Inflammatory macrophage (primary cell): ENCODE results near the gene DEAF1.
"Not testable (repeated sequence)": the region's sequence is repeated elsewhere in the genome, so short reads cannot be mapped to it uniquely, and the experiment has no call there.

Source experiments
- DNase-seq, 2 donors: peaks; one replicate each; pipeline ENCODE4 v3.0.0-alpha.2; 2020 to 2022

The DEAF1 gene

GRCh38 chr11:678297-678696, 16.7 kb downstream of the DEAF1 start:
- DNase-seq, result no peak

DNA sequence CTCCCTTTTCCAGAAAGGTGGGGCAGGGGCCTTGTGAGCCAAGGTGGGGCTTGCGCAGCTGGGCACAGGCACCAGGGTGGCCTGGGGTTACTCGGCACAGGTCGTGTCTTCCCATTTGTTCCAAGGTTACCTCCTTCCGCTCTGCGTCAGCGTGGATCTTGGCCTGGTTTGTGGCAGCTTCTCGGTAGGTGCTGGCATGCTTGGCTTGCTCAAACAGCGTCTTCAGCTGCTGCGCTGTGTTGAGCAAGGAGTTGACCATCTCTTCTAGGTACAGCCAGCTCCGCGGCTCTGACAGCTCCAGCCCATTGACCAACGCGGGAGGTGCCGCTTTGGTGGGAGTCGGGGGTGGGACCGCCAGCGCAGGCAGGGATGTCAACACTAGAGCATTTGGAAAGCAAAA, 20.6 kb downstream of the DEAF1 start:
- no peak for DNase-seq

GRCh38 chr11:673866-674265, 21.2 kb downstream of the DEAF1 start:
- DNase-seq, result no peak

GRCh38 chr11:665704-666281, 29.2 kb downstream of the DEAF1 start:
- no peak for DNase-seq

GRCh38 chr11:665062-665703, 29.8 kb downstream of the DEAF1 start:
- DNase-seq, result no peak

- peak; percentile 38 to 64 for DNase-seq
Observed at GRCh38 chr11:662689-663274, 32.2 kb downstream of the DEAF1 start.

- no peak for DNase-seq
Observed at GRCh38 chr11:660681-661444, 34.2 kb downstream of the DEAF1 start.

- no peak for DNase-seq
Observed at GRCh38 chr11:660281-660680, 34.7 kb downstream of the DEAF1 start.

- no peak for DNase-seq
Observed at GRCh38 chr11:659532-660085, 35.4 kb downstream of the DEAF1 start.

DNA sequence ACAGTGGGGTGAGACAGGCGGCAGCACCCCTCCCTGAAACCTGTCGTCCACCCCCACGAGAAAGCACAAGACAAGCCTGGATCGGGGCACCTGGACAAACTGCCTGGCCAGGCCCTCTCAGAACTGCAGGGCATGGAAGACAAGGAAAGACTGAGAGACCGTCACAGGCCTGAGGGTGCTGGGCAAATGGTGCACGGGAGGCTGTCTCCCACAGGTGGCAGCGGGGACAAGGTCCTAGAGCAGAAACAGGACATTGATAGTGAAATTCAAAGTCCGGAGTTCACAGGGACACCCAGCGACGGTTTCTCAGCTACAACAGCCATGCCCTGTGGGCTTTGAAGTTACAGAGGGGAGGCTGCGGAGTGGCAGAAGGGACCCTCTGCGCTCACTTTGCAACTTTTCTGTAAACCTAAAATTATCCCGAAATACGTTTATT, 37.3 kb downstream of the DEAF1 start:
- no peak for DNase-seq

- DNase-seq, result no peak
Observed at GRCh38 chr11:656866-657265, 38.2 kb downstream of the DEAF1 start.

- no peak for DNase-seq
Observed at GRCh38 chr11:656426-656825, 38.6 kb downstream of the DEAF1 start.

- DNase-seq, result no peak
Observed at GRCh38 chr11:655036-655726, 39.8 kb downstream of the DEAF1 start.

DNA sequence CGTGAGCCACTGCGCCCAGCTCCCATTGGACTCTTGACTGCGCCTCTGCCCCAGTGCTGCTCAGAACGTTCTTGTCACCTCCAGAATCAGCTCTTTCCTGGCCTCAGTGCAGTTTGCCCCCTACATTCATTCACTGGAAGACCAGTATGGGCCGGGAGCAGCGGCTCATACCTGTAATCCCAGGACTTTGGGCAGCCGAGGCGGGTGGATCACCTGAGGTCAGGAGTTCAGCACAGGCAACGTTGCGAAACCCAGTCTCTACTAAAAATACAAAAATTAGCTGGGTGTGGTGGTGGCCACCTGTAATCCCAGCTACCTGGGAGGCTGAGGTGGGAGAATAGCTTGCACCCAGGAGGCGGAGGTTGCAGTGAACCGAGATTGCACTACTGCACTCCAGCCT, 40.6 kb downstream of the DEAF1 start:
- DNase-seq, result not testable (repeated sequence)

DNA sequence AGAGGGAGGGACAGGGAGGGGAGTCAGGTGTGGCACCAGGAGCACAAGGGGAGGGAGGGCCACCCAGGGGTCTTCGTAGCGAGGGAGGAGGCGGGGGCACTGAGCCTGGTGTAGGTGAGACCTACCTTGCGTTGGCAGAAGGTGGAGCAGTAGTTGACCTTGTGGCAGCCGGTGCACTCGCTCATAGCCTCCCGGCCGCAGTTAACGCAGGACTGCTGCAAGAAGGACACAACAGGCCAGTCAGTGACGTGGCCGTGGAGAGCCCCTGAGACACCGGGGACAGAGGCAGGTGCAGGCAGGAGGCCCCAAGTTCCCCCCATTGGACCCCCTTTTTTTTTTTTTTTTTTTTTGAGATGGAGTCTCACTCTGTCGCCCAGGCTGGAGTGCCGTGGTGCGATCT, 41.2 kb downstream of the DEAF1 start:
- DNase-seq, result no peak

- DNase-seq, result peak; percentile 47 to 68
Observed at GRCh38 chr11:653136-653535, 41.9 kb downstream of the DEAF1 start.

- no peak for DNase-seq
Observed at GRCh38 chr11:650482-650881, 44.5 kb downstream of the DEAF1 start.

DNA sequence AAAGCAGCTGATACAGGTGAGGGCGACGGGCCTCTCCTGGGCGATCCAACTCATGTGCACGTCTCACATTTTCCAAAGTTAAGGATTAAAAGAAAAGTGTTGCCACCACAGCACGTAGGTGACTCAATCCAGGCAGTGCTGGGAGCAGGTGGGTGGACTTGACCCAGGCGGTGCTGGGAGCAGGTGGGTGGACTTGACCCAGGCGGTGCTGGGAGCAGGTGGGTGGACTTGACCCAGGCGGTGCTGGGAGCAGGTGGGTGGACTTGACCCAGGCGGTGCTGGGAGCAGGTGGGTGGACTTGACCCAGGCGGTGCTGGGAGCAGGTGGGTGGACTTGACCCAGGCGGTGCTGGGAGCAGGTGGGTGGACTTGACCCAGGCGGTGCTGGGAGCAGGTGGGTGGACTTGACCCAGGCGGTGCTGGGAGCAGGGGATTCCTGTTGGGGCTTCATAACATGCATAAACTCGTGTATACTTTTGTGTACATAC, 47.3 kb downstream of the DEAF1 start:
- DNase-seq, result not testable (repeated sequence)

DNA sequence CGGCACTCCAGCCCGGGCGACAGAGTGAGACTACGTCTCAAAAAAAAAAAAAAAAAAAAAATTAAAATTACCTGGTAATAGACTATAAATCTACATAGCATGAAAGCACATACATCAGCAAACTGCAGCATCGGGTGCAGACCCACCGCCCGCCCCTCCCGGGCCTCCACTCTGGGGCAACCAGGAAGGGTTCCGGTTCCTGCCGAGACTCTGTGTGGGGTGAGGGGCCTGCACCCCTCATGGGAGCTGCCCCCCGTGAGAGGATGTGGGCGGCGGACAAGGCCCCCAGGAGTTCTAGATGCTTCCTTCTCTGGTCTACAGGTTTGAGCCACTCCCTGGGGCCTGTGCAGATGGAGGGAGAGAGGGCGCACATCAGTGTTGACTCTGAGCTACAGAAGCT, 48.8 kb downstream of the DEAF1 start:
- no peak for DNase-seq

DNA sequence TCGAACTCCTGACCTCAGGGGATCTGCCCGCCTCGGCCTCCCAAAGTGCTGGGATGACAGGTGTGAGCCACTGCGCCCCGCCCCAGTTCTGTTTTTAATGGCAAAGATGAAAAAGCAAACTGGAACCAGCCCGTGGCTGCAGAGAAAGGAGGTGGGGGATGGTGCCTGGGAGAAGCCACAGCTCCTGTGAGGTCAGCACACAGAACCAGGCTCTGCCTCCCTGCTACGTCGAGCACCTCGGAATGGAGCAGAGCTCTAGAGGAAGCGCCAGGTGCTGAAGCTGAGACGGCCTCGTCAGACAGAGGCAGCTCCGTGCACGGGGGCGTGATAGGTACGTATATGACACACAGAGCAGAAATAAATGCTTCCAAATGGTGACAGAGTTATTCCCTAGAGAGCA, 49.5 kb downstream of the DEAF1 start:
- DNase-seq, result no peak

- DNase-seq, result no peak
Observed at GRCh38 chr11:643849-644738, 50.9 kb downstream of the DEAF1 start.
